HG02970 (cell line): ENCODE data around the gene TOPAZ1.

Experiments
- ATAC-seq: cut with Tn5 transposase; IDR thresholded peaks from one replicate; pipeline ENCODE4 v1.9.1; 2021; ENCODE audit warnings: mild to moderate bottlenecking, moderate library complexity, moderate number of reproducible peaks; ENCODE audit not compliant: unreplicated experiment, low FRiP score

TOPAZ1 gene

DNA sequence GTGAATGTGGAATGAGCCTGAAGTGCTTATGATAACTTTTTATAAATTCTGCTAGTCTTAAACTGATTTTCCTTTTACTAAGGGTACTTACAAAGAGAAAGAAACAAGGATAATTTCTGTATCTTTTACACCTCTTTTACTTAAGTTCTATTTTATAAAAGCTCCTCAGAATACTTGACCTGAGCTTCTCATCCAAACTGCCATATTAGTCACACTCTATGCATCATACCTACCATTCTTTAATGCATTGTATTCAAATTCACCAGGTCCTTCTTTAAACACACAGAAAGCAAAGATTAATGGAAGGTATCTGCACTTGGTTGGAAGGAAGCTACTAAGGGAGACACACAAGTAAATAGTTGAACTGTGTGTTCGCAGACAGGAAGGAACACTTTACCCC is 1.6 kb upstream of the TOPAZ1 start:
- ATAC-seq = no peak

DNA sequence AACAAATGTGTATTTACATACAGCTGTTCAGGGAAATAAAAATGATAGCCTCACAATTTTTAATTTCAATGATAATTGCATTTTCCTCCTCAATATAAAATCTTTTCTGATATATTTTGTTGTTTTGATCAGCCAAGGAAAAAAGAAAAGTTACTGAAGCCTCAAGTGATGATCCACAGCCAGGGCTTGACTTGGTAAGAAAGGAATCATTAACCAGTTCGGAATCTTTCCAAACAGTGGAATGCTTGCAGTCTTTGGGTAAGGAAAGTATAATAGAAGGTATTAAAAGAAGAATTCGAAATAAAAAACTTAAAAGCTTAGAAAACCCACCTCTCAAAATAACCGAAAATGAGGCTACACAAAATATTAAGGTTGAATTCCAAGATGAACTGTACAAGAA is 1.0 kb downstream of the TOPAZ1 start:
- no peak for ATAC-seq

DNA sequence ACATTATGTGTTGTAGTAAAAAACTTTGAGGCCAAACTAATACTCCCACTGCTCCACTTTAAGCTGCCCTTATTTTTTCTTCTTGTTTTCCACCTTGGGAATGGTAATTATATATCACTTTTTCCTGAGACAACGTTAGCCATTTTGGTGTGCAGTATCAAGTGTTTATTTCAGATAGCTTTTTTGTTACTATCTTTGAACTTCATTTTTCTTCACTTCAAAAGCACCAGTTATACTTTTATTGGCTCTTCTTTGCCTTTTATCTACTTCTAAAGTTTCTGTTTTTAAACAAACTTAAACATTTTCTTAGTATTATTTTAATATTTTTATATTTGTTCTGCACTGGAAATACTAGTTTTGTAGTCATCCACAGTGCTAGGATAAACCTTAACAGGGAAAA is 6.5 kb downstream of the TOPAZ1 start:
- ATAC-seq = no peak

DNA sequence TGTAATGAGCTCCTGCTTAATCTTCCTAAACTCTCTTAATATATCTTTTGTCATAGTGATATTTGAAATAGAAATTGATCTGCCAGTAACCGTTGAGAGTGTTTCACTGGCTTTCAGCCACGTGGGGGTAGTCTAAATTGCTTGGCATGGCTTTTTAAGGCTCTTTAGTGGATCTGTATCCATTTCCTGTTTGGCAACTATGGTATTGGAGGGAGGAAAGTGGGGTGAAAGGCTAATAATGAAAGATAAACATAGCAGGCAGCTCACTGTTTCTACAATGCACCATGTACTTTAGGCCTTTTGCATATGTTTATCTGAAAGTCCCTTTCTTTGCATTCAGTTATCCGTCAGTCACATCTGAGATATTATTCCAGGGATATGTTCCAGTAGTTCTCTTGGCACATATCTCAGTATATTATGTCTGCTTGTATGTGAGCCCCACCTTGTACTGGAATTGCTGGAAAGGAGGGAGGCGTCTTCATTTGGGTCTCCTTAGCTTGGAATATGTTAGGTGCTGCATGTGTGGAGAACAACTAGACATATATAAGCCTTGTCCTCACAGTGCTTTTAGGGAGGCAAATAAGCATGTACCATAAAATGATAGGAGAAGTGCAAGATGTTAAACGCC is 10.8 kb downstream of the TOPAZ1 start:
- ATAC-seq = no peak

DNA sequence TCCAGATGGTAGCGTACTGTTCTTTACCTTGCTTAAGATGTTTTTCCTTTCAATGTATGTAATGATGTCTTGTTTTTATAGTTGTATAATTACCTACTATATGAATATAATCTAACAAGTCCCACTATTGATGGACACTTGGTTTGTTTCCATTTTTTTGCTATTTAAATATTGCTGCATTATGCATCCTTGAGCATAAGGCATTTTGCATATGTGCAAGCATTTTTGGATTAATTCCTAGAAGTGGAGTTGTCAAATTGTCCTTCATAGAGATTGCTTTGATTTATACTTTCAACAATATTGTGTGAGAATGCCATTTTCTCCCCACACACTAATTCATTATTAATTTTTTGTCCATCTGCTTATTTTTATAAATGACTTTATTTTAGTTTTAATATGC is 17.7 kb downstream of the TOPAZ1 start:
- ATAC-seq = no peak

DNA sequence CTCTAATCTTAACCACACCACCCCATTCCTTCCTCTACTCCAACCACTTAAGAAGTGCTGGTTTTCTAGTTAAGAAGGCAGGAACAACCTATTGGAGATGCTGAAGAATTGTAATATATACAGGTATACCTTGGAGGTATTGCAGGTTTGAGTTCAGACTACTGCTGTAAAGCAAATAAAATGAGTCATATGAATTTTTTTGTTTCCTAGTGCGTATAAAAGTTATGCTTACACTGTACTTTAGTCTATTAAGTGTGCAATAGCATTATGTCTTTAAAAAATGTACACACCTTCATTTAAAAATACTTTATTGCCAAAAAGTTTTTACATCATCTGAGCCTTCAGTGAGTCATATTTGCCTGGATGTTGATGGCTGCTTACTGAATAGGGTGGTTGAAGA is 22.5 kb downstream of the TOPAZ1 start:
- no peak for ATAC-seq

DNA sequence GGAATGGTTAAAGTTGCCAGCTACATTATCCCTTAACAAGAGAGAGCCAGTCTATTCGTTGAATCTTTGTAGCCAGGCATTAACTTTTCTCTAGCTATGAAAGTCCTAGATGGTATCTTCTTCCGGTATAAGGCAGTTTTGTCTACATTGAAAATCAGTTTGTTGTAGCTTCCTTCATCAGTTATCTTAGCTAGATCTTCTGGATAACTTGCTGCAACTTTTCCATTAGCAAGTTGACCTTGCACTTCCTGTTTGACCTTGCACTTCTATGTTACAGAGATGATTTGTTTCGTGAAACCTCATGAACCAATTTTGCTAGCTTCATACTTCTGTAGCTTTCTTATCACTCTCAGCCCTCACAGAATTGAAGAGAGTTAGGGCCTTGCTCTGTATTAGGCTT is 24.1 kb downstream of the TOPAZ1 start:
- no peak for ATAC-seq

DNA sequence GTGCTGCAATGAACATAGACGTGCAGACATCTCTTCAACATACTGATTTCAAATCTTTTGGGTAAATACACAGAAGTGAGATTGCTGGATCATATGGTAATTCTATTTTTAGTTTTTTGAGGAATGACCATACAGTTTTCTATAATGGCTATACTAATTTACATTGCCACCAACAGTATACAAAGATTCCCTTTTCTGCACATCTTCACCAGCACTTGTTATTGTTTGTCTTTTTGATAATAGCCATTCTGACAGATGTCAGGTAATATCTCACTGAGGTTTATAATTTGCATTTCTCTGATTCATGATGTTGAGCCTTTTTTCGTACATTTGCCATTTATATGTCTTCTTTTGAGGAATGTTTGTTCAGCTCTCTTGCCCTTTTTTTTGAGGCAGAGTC is 30.5 kb downstream of the TOPAZ1 start:
- no peak for ATAC-seq

DNA sequence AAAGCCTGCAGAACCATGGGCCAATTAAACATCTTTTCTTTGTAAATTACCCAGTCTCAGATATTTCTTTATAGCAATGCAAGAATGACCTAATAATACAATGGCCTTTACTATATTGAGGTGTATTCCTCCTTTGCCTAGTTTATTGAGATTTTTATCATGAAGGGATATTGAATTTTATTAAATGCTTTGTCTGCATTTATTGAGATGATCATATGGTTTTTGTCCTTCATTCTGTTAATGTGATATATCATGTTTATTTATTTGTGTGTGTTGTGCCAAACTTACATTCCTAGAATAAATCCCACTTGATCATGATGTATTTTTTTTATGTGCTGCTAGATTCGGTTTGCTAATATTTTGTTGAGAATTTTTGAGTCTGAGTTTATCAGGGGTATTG is 36.2 kb downstream of the TOPAZ1 start:
- ATAC-seq = no peak

DNA sequence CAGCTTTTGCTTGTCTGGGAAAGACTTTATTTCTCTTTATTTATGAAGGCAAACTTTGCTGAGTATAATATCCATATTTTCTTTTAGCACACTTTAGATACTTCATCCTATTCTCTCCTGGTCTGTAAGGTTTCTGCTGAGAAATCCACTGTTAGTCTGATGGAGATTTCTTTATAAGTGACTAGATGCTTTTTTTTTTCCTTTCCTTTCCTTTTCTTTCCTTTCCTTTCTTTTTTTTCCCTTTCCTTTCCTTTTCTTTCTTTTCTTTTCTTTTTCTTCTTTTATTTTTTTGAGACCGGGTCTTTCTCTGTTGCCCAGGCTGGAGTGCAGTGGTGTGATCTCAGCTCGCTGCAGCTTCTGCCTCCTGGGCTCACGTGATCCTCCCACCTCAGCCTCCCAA is 38.4 kb downstream of the TOPAZ1 start:
- ATAC-seq = no peak

DNA sequence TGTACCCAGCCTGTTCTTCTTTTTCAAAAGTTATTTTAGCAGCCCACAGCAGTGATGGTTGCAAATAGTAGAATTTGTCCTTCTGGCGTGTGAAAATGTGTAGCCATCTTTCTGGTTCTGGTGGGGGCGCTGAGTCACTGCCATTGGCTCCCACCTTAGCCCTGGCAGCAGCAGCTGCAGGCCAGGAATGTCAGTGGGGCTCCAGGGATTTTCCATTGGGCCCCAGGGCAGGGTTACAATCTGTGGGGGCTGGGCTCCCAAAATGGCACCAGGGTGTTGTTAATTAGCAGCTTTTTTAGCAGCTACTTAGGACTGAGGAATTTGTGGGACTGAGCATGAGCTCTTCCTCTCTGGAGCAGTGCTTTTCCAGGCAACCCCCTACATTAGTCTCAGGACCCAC is 38.9 kb downstream of the TOPAZ1 start:
- ATAC-seq = no peak

DNA sequence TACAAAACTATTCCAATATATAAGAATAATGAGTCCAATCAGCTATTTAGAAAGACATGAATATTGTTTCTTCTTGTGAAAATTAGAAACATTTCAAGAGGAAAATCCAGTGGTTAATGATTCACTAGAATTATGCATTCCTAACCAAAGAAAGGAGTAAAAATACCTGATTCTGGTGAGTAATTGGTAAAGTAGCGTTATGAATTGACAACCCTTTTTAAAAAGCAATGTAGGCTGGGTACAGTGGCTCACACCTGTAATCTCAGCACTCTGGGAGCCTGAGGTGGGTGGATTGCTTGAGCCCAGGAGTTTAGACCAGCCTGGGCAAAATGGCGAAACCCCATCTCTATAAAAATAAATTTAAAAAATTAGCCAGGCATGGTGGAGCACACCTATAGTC is 43.3 kb downstream of the TOPAZ1 start:
- ATAC-seq = no peak

DNA sequence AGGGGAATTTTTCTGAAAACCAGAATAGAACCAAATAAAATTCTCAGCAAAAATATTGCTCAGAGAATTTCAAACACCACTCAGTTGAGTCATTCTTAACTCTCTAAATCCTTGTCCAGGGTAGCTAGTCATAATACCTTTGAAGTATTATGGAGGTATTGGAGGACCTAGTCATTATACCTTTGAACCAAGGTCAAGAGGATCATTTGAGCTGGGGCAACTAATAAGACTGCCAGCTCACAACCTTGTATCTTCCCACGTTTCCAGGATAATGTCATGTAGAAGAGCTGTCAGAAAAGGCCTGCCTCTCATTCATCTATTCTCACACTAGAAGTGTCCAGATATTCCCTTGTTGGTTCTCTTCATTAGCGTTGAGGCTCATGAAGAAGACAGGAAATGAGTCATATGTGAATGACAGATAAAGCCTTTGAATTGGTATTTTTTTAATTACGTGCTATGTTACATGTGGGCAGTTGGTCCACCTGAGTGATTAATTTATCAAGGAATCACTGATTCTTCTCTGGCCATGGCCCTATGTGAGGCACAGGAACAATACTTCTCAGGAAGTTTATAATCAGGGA is 48.3 kb downstream of the TOPAZ1 start:
- no peak for ATAC-seq

DNA sequence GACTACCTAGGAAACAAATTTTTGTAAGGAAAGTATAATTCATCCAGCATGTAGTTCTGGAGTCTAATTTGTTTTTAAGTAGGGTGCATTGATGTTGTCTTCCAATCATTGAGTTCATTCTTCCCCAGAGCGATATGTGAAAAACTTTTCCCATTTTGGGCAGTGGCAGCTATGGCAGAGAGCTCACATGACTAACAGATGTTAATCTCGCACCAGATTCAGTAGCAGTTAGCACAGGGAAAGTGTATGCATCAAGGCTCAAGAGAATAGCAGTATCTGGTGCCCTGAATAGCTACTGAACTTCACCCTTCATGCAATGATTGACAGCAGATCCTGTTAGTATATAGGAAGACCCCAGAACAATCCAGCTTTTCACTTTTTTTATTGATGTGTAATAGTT is 50.6 kb downstream of the TOPAZ1 start:
- no peak for ATAC-seq

DNA sequence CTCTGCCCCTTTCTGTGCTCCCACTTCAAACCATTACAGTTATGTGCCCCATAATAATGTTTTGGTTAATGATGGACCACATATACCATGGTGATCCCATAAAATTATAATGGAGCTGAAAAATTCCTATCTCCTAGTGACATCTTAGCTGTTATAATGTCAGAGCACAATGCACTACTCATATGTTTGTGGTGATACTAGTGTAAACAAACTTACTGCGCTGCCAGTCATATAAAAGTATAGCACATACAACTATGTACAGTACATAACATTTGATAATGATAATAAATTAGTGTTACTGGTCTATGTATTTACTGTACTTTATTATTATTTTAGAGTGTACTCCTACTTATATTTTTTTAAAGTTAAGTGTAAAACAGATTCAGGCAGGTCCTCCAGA is 51.3 kb downstream of the TOPAZ1 start:
- ATAC-seq = no peak

DNA sequence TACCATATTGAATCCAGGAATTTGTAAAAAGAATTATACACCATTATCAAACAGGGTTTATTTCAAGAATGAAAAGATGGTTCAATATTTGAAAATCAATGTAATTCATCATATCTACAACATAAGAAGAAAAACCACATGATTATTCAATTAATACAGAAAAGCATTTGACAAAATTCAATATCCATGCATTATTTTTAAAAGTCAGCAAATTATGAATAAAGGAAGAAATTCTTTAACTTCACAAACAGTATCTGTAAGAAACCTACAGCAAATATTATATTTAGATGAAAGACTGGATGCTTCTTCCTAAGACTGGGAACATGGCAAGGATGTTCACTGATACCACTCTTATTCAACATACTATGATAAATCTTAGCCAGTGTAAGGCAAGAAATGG is 55.6 kb downstream of the TOPAZ1 start:
- no peak for ATAC-seq

DNA sequence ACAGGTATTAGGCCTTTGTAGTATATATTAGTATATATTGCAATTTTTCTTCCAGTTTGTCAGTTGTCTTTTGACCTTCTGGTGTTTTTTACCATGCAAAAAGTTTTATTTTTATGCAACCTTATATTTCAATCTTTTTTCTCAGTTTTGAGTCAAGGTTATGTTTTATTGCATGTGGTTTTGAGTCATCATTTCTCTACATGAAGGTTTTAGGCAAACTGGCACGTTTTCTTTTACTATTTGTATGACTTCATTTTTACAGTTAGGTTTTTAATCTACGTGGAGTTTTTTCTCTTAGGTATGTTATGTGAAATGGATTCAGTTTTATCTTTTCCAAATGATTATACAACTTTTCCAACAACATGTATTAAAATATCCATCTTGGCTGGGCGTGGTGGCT is 60.1 kb downstream of the TOPAZ1 start:
- ATAC-seq = no peak

DNA sequence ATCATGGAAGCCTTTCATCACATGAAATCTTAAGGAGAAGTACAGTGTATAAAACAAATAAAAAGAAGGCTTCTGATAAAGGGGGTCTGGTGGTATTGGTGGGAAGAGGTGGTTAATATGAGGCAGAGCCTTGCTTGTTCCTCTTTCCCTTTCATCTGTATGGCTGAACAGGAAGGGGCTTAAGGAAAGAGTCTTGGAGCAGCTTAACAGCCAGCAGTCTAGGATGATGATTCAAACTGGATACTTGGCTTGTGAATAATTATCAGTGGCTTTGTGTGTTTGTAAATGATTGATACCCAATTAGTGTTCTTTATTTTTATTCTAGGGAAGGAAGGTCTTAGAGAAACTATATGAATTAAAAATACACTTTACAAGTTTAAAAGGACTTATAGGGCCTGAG is 67.8 kb downstream of the TOPAZ1 start:
- no peak for ATAC-seq

DNA sequence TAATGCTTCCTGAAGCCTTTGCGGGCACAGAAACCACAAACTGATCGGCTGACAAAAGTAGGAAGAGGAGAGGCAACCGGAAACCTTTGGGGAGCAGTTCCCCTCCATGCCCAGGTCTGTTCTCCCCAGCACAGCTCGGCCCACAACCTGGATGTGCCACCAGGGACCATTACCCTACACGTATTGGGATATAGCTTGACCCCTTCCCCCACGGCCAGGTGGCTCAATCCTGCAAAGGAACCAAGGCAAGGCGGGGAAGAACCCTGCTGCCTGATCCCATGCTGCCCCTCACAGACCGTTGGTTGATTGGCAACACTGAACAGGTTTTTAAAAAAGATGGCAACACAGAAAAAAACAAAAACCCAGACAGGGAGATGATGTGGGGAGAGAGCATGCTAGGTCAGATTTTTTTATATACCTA is 77.2 kb downstream of the TOPAZ1 start:
- ATAC-seq = no peak

DNA sequence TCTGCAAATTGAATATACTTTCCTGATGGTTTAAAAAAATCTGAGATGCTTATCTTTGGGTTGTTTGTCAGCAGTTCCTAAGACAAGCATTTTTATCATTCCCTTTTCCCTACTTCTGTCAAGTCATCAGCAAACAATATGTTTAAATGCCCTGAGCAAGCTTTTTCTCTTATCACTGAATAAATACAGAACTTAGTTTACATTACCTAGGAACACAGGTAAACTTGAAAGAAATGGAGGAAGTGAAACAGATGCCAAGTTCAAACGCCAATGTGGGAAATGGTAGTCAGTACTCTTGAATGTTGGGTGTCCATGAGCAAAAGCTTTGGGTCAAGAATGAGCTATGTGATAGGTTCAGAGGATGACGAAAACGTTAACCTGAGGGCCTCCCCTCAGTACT is 79.6 kb downstream of the TOPAZ1 start:
- no peak for ATAC-seq

DNA sequence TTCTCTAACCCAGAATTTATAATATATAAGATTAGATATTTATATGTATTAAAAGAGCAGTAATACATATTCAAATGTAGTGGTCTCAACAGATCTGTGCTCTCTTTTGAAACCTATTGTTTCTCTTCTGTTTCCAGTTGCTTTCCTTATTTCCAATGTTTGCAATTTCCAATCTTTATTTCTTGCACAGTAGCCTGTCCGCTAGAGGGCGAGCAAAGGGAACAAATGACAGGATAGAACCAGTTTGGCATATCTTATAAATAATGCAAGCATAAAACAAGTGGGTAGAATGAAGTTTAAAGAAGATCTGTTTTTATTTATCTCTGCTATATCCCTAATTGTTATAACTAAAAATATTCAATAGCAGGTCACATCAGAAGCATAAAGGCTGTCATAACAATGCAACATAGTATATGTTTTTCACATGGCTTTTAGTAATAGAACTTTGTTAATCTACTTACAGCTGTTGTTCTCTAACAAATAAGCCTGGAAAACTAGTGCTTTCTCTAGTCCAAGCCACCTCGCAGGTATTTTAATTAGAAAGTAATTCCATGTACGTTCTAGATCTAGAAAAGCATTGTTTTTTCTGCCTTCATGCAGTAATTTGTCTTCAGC is 81.8 kb downstream of the TOPAZ1 start:
- no peak for ATAC-seq

DNA sequence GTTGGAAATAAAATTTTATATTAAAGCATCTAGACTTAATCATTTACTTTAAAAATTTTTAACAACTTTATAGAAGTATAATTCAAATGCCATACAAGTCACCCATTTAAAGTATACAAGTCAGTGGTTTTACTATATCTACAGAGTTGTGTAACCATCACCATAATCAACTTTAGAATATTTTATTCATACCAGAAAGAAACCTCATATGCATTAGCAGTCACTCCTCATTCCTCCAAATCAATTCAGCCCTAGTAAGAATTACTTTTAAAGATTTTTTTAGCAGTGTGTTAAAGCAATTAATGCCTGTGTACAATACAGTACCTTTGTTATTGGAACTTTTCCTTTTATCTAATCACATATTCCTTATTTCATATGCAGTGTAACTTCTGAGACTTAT is 82.9 kb downstream of the TOPAZ1 start:
- no peak for ATAC-seq
